ENCODE measurements around the gene GSTM4. TPM values are rescaled to one million over a fixed set of nuclear protein-coding genes. Genes with fewer than 3 reads are reported as not detected.

The GSTM4 gene
- total and polyA plus RNA-seq, 2 of the 8 experiments (the other 6 are each of a cell fraction or from before 2014, with no cell fraction given), result 11.3 to 31.4 TPM

DNA sequence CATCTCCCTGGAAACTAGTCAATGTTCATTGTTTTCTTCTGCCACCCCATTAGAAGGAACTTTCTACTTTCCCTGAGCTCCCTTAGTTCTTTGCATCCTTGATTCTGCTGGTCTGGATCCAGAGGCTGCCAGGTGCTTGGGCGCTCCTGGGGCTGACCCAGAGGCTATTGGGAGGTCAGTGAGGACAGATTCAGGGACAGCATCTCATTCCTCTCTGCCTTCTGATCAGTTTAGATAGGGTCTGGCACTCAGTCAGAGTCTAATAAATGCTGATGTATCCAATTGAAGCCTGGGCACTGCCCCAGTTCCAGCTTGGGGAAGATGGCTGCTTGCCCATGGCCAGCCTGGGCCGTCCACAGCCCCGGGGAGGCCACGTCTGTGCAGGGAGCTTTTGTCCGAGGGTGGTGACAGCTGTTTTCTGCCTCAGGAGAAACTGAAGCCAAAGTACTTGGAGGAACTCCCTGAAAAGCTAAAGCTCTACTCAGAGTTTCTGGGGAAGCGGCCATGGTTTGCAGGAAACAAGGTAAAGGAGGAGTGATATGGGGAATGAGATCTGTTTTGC, 34.0 kb downstream of the GSTM4 start (continued):
- no peak for TF ChIP-seq EGR1 (IDR thresholded peaks at IDR 0.05; ENCODE audit: borderline replicate concordance, low read depth, low read length)
